PC-3 (cell line): ENCODE results near the gene GIMAP8. TPM values are rescaled to one million over a fixed set of nuclear protein-coding genes. Genes with fewer than 3 reads are reported as not detected.

Experiments
- ATAC-seq: fragments of 200-7000 bp; cut with Tn5 transposase; 2 replicates; pipeline ENCODE4 v1.9.1; 2020; ENCODE audit warnings: mild to moderate bottlenecking, moderate library complexity
- BruUV-seq: library from RNA; stranded (reverse); fragments of 400-500 nt; replicated peaks from 2 replicates; lab custom pipeline; 2021; lab: Mats Ljungman, UMichigan
- CTCF ChIA-PET: fragments of 300-600 bp; sonication (Branson Sonifier 250); formaldehyde crosslinking; loops from one replicate; lab custom pipeline; 2022; ENCODE audit warnings: antibody characterized with exemption; lab: Charles Lee
- POLR2A ChIA-PET: fragments of 300-600 bp; sonication (Branson Sonifier 250); formaldehyde crosslinking; loops from one replicate; lab custom pipeline; 2022; ENCODE audit warnings: antibody characterized with exemption; ENCODE audit not compliant: unreplicated experiment; lab: Charles Lee
- DNase-seq: peaks from one replicate; pipeline ENCODE4 v3.0.0-alpha.2; 2015
- H2AFZ ChIP-seq: fragments of 300-600 bp; sonication (generic); 2 replicates; pipeline ENCODE4 v1.6.0; 2016; ENCODE audit warnings: antibody characterized with exemption, low read length
- H3F3A ChIP-seq: fragments of 300-600 bp; sonication (generic); one replicate; pipeline ENCODE4 v1.6.0; 2017; ENCODE audit warnings: antibody characterized with exemption, low read length, control low read depth, mild to moderate bottlenecking; ENCODE audit not compliant: unreplicated experiment
- H3K27ac ChIP-seq: fragments of 300-600 bp; sonication (generic); 2 replicates; pipeline ENCODE4 v1.5.1; 2016; ENCODE audit warnings: mild to moderate bottlenecking, low read length
- H3K27me3 ChIP-seq: fragments of 300-600 bp; sonication (generic); 2 replicates; pipeline ENCODE4 v1.6.1; 2016; ENCODE audit warnings: low read length, mixed read lengths
- H3K36me3 ChIP-seq: fragments of 300-600 bp; sonication (generic); 2 replicates; pipeline ENCODE4 v1.6.1; 2016; ENCODE audit warnings: low read depth, mixed run types, low read length, mixed read lengths
- H3K4me1 ChIP-seq: fragments of 300-600 bp; sonication (generic); 2 replicates; pipeline ENCODE4 v1.5.1; 2016; ENCODE audit warnings: low read length; ENCODE audit not compliant: insufficient read depth
- H3K4me2 ChIP-seq: fragments of 300-600 bp; sonication (generic); 2 replicates; pipeline ENCODE4 v1.6.0; 2016; ENCODE audit warnings: low read length
- H3K4me3 ChIP-seq: fragments of 300-600 bp; sonication (generic); 2 replicates; pipeline ENCODE4 v1.5.1; 2016; ENCODE audit warnings: mild to moderate bottlenecking, low read length, mixed read lengths
- H3K79me2 ChIP-seq: fragments of 300-600 bp; sonication (generic); 2 replicates; pipeline ENCODE4 v1.6.1; 2017; ENCODE audit warnings: low read length, mixed read lengths
- H3K9ac ChIP-seq: fragments of 300-600 bp; sonication (generic); 2 replicates; pipeline ENCODE4 v1.6.0; 2016; ENCODE audit warnings: mild to moderate bottlenecking, low read length
- H3K9me2 ChIP-seq: fragments of 300-600 bp; sonication (generic); replicated peaks from 2 replicates; pipeline ENCODE4 v1.6.1; 2016; ENCODE audit warnings: mixed run types, low read length, mixed read lengths
- H3K9me3 ChIP-seq: fragments of 300-600 bp; sonication (generic); 2 replicates; pipeline ENCODE4 v1.6.1; 2016; ENCODE audit warnings: low read length, mixed read lengths
- H4K20me1 ChIP-seq: fragments of 300-600 bp; sonication (generic); 2 replicates; pipeline ENCODE4 v1.6.1; 2016; ENCODE audit warnings: low read length, mixed read lengths
- CTCF ChIP-seq: fragments of 300-600 bp; sonication (generic); conservative IDR thresholded peaks from 2 replicates; pipeline ENCODE4 v1.5.1; 2017; ENCODE audit warnings: antibody characterized with exemption, low read depth, mild to moderate bottlenecking, low read length
- EZH2 ChIP-seq: fragments of 300-600 bp; sonication (generic); IDR thresholded peaks from one replicate; pipeline ENCODE4 v1.6.1; 2017; ENCODE audit warnings: antibody characterized with exemption, mild to moderate bottlenecking, low read length; ENCODE audit not compliant: unreplicated experiment
- EZH2phosphoT487 ChIP-seq: fragments of 300-600 bp; sonication (generic); IDR thresholded peaks from 2 replicates; pipeline ENCODE4 v1.6.1; 2018; ENCODE audit warnings: mild to moderate bottlenecking, antibody characterized with exemption, low read length, borderline replicate concordance
- intact Hi-C: fragments of 100-400 bp; cut with micrococcal nuclease; formaldehyde crosslinking; loops from 2 replicates; pipeline ENCODE4 v1.9.0; 2023
- total RNA-seq: library from RNA; depleted of rRNA; stranded (reverse); fragments of >200 nt; gene quantifications from 2 replicates; pipeline ENCODE4 v1.2.3, GENCODE V29; 2014

Gene GIMAP8
- total RNA-seq, 1 experiment from 2014 or later = not detected

GRCh38 chr7:150514748-150515222, 64.4 kb downstream of the GIMAP8 start, which contains the start of gene GIMAP7:
Gene GIMAP7 (plus strand): TSS chr7:150514872. CDS start chr7:150519975, 5,103 bp downstream.
- ChIA-PET POLR2A (no interaction called here), CTCF (no interaction called here)
- H3K4me2 ChIP-seq = no peak within 1 kb of the TSS
- H3F3A ChIP-seq = no peaks in the 10 kb centered on the region
- H3K36me3 ChIP-seq = no peaks in the 10 kb centered on the region
- H2AFZ ChIP-seq = no peak within 1 kb of the TSS
- no peak for ATAC-seq
- H3K79me2 ChIP-seq = no peaks in the 10 kb centered on the region
- no peak within 1 kb of the TSS for H3K4me3 ChIP-seq
- H3K9ac ChIP-seq = no peak within 1 kb of the TSS
- no TSS peak for BruUV-seq
- no peaks in the 10 kb centered on the region for H3K9me3 ChIP-seq
- no peak for DNase-seq
- peaks cover 92% of the 10 kb centered on the region for H3K27me3 ChIP-seq
- no peaks in the 10 kb centered on the region for H4K20me1 ChIP-seq
- intact Hi-C loops = no loop called here
- TF ChIP-seq CTCF (no peak), EZH2phosphoT487 (no peak), EZH2 (no peak)
- H3K4me1 ChIP-seq = no peaks in the 10 kb centered on the region
- no peaks in the 10 kb centered on the region for H3K9me2 ChIP-seq
- no peak within 1 kb of the TSS for H3K27ac ChIP-seq

- H3K9me3 ChIP-seq = no peaks in the 10 kb centered on the region
- no peaks in the 10 kb centered on the region for H3K9me2 ChIP-seq
- H3K79me2 ChIP-seq = no peaks in the 10 kb centered on the region
- H3K36me3 ChIP-seq = no peaks in the 10 kb centered on the region
- DNase-seq (no peak), ATAC-seq (no peak)
- H3K4me1 ChIP-seq = no peaks in the 10 kb centered on the region
- H4K20me1 ChIP-seq = no peaks in the 10 kb centered on the region
- H3K4me3 ChIP-seq = no peak overlapping the region
- no peak overlapping the region for H2AFZ ChIP-seq
- H3K4me2 ChIP-seq = no peak overlapping the region
- no peak overlapping the region for H3K9ac ChIP-seq
- peaks cover 93% of the 10 kb centered on the region for H3K27me3 ChIP-seq
- no peaks in the 10 kb centered on the region for H3F3A ChIP-seq
- CTCF ChIA-PET = no interaction called here
- H3K27ac ChIP-seq = no peak overlapping the region
- BruUV-seq = no TSS peak
- intact Hi-C loops = no loop called here
- POLR2A ChIA-PET = no interaction called here
- TF ChIP-seq EZH2phosphoT487 (no peak), CTCF (no peak), EZH2 (no peak)
Measured at GRCh38 chr7:150515248-150516147, 65.1 kb downstream of the GIMAP8 start.
